HG03520 (cell line): Measurements from ENCODE around the gene SYNJ2.

Experiments used
- ATAC-seq: cut with Tn5 transposase; IDR thresholded peaks from one replicate; pipeline ENCODE4 v1.9.1; 2021; ENCODE audit warnings: mild to moderate bottlenecking, moderate library complexity; ENCODE audit not compliant: unreplicated experiment

SYNJ2 gene

DNA sequence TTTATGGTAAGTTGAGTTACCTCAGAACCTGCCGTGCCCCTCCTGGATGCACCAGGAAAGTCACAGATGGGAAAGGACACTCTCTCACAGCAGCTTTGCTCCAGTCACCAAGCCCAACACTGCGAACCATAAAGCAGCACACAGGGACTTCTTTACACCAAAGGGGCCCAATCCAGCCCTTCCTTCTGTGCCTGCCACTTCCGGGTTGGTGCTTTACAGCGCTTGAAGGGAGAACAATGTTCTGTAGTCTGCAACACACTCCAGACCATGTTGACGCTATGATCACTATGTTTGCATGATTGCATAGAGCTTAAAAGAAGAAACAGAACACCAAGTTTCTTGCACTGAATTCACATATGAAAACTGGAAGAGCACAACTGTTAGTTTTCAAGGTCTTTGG lies 129.3 kb downstream of the SYNJ2 start:
- no peak for ATAC-seq

DNA sequence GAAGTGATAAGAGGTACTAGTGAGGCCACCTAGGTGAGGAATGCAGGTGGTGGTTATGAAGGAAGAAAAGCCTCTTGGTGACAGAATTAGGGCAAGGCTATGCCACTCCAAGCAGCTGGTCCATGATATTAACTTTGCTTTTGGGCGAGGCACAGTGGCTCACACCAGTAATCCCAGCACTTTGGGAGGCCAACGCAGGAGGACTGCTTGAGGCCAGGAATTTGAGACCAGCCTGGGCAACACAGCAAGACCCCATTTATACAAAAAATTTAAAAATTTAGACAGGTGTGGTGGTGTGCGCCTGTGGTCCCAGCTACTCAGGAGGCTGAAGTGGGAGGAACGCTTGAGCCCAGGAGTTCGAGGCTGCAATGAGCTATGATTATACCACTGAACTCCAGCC lies 130.3 kb downstream of the SYNJ2 start:
- no peak for ATAC-seq

DNA sequence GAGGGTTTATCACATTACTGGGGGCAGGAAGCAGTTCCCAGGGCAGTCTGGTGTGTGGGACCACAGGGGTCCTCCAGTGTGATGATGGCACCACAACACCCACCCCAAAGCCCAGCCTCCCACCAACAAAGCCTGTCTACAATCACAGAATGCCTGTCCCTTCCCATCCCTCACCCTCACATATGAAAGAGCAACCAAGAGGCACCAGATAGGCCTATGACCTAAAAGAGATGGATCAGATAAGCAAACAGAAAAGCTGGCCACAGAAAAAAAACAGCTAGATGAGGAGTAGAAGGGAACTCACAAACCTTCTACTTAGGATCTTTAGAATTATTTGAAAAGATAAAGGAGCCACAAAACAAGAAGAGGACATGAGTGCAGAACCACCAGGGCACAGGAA lies 132.1 kb downstream of the SYNJ2 start:
- no peak for ATAC-seq

DNA sequence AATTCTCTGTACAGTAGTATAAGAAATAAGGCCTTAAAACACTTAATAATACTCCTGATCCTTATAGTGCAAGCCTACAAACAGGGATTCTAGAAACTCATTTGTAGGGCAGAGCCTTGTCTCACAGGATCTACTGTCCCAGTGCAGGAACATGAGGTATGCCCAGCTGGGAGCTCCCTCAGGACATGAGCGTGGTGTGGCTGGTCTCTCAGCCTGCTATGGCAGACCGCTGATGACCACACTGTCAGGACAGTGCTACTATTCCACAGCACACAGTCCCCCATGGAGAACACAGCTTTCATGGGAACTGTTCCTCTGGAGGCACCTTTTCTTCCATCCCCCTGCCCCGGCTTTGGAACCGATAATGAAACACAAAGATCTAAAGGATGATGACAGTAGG lies 133.4 kb downstream of the SYNJ2 start:
- no peak for ATAC-seq

DNA sequence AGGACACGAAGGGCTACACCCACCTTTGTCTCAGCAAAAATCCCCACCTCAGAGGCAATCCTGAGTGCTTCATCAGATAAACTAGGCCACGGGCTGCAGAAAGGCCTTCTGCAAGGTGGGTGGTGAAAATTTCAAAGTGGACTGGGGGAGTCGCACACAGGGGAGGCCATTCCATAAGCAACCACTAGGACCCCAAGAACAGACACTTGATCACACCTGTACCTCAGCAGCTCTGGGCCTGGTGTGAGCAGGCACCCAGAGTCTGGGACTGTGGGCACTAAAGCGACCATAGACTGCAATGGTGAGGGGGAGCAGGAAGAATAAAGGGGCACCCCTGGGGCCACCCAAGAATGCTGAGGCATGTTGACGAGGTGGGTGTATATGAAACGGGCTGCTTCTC lies 133.8 kb downstream of the SYNJ2 start:
- no peak for ATAC-seq

DNA sequence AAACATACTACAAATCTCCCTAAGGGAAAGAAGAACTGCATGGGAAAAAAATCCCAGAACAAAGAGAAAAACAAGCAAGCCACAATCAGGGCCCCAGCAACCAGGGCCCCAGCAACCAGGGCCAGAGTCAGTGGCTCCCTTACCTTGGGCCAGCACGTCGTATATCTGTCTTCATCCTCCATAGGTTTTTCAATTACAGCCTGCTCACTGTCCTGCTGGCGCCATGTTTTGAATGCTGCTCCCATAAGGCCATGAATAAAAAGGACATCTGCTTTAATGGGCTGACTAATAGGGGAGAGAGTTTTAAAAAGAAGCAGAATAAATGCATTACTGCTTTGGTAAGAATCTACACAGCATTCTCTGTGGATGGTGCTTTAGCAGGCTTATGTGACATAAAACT lies 137.2 kb downstream of the SYNJ2 start:
- no peak for ATAC-seq

DNA sequence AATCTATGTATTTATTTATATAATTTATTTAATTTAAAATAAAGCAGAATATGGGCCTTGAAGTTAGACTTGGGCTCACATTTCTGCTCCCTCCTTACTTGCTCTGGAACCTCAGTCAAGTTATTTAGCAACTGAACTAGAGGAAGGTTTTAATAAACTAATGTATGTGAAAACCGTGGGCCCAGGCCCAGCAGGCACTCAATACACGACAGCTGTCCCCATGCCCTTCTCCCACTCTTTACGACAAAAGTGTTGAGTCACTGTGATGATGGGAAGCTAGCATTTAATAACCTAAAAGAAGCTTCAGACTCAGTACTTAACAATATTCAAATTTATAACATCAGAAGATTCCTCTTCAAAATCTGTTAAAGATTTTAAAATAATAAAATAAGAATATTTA lies 139.7 kb downstream of the SYNJ2 start:
- no peak for ATAC-seq

DNA sequence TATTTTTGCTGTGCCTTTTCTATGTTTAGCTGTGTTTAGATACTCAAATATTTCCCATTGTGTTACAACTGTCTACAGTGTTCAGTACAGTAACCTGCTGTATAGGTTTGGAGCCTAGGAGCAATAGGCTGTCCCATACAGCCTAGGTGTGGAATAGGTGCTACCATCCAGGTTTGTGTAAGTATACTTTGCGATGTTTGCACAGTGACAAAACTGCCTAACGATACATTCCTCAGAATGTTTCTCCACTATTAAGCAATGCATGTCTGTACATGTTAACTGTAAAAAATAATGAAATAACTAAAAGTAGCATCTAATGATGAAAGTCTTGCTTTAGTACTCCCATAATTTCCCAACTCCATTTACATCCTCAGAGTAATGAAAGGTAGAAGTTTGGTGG lies 140.4 kb downstream of the SYNJ2 start:
- no peak for ATAC-seq

DNA sequence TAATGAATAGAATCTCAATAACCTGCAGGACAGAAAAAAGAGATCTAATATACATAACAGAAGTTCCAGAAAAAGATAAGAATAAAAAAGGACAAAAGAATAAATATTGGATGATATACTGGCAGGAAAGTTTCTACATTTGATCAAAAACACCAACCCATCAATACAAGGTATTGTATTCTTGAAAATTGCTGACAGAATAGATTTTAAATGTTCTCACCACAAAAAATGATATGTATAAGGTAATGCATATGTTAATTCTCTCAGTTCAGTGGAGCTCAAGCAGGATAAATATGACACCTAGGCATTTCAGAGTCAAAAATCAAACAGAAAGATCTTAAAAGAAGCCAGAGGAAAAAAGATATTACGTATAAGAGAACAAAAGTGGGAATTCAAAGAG lies 142.6 kb downstream of the SYNJ2 start:
- ATAC-seq, result no peak

DNA sequence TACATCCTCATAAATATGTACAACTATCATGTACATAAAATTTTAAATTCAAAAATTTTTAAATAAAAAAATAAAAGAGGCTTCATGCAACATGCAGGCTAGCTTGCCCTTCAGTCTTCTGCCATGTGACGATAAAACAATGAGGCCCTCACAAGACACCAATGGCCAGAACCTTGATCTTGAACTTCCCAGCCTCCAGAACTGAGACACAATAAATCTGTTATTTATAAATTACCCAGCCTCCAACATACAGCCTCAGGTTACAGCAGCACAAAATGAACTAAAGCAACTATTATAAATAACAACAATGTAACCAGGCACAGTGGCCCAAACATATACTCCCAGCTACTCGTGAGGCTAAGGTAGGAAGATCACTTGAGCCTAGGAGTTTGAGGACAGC lies 143.6 kb downstream of the SYNJ2 start:
- no peak for ATAC-seq

DNA sequence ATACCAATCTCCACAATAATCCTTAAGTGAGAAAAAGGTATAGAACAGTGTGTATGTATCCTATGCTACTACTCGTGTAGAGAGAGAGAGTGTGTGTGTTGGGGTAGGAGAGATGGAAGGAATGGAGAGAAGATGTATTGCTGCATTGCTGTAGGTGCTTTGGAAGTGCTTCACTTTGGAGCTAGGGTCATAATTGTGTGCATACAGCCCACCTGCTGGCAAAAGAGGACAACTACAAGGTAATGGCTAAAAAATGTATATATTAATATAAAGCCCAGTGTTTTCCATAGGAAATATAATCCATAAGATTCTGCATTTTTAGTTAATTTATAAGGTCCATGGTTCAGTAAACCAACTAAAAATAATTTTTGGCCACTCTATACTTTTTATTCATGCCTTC lies 150.3 kb downstream of the SYNJ2 start:
- ATAC-seq, result no peak

DNA sequence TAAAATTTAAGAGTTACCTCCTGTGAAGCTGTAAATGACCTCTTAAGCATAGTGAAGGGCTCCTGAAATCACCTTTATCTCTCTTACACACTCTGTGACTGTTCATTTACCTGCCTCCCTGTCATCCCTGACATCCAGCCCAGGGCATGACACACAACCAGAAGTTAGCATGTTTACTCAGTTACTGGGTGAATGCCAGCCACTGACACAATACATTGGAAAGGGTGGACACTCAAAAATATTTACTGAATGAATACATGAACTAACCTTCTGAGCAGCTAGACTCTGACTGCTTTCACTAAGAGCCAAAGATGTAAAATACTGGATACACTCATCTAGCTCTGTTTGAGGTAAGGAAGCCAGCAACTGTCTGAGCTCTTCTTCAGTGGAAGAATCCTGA lies 161.1 kb downstream of the SYNJ2 start:
- ATAC-seq, result no peak

DNA sequence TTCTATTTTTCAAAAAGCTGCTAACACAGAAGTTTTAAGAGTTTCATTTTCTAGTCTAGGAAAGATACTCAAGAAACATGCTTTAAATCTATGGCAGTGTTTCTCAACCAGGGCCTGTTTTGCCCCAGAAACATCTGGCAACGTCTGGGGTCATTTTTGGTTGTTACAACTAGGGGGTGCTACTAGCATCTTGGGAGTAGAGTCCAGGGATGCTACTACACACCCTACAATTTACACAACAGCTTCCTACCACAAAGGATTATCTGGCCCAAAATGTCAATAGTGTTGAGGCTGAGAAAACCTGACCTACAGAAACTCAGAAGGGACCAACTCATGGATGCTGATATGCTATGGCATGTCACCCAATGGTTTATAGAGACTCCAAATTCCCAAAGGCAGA lies 162.0 kb downstream of the SYNJ2 start:
- no peak for ATAC-seq
